Spleen (tissue), 7 donors: Measurements from ENCODE around the gene P2RY6.

Source experiments
- CTCF ChIP-seq, 11 experiments: fragments of 200-600 bp in 7 of 11; fragments of 450-650 bp in 4 of 11; sonication (generic) in 4 of 11; IDR thresholded peaks in 8 of 11; conservative IDR thresholded peaks in 3 of 11; 1 replicate in 7 of 11; 2 replicates in 4 of 11; pipeline versions ENCODE4 v1.4.0 to v1.8.0; 2016 to 2021; ENCODE audit warnings: antibody characterized with exemption in 11 of 11, inconsistent platforms in 4 of 11, mild to moderate bottlenecking in 1 of 11
- POLR2A ChIP-seq, 3 donors: fragments of 450-650 bp; IDR thresholded peaks; one replicate each; pipeline ENCODE4 v1.5.1; 2017; ENCODE audit warnings: antibody characterized with exemption in 3 of 3, mild to moderate bottlenecking in 1 of 3
- donor health status: DM: no; HTN: no; CAD: no; lungs with moderate emphysema.
- donor health status: DM: no; HTN: no; CAD: no.
- donor health status: DM: no; HTN: no; CAD: no.

GRCh38 chr11:73297231-73297590, 25.1 kb downstream of the P2RY6 start:
- TF ChIP-seq POLR2A (IDR thresholded peaks at IDR 0.05), result no peak
- no peak for TF ChIP-seq CTCF (IDR thresholded peaks at IDR 0.05 in 8 of 11, conservative IDR thresholded peaks at IDR 0.05 in 3 of 11)
